ENCODE data around the gene PSEN1. TPM values are rescaled to one million over a fixed set of nuclear protein-coding genes. Genes with fewer than 3 reads are reported as not detected.

PSEN1 gene
- total and polyA plus RNA-seq, 9 donors = 27.4 to 36.1 (median 31.0) TPM

- H3K9me3 ChIP-seq (replicated peaks; ENCODE audit: control insufficient read depth, low read depth, low read length) = no peaks in the 10 kb centered on the region
- no peak overlapping the region for H3K27ac ChIP-seq (ENCODE audit: low read length)
- 51% methylated on average over 11 of the region's 11 CpGs for WGBS (ENCODE audit: insufficient coverage)
- H3K4me1 ChIP-seq (ENCODE audit: control insufficient read depth, insufficient read depth, low read length) = peaks cover 41% of the 10 kb centered on the region
- H3K36me3 ChIP-seq (ENCODE audit: control insufficient read depth, insufficient read depth, low read length) = no peaks in the 10 kb centered on the region
- H3K27me3 ChIP-seq (ENCODE audit: control insufficient read depth, insufficient read depth, low read length) = peaks cover 77% of the 10 kb centered on the region
- no peak overlapping the region for H3K4me3 ChIP-seq (ENCODE audit: low read length)
- no peak for DNase-seq
Observed at GRCh38 chr14:73236157-73236556, 99.8 kb downstream of the PSEN1 start.

- peaks cover 83% of the 10 kb centered on the region for H3K27me3 ChIP-seq (ENCODE audit: control insufficient read depth, insufficient read depth, low read length)
- no peak for DNase-seq
- WGBS (ENCODE audit: insufficient coverage) = 29% methylated on average over 7 of the region's 7 CpGs
- H3K4me3 ChIP-seq (ENCODE audit: low read length) = no peak overlapping the region
- no peak overlapping the region for H3K27ac ChIP-seq (ENCODE audit: low read length)
- no peaks in the 10 kb centered on the region for H3K36me3 ChIP-seq (ENCODE audit: control insufficient read depth, insufficient read depth, low read length)
- peaks cover 41% of the 10 kb centered on the region for H3K4me1 ChIP-seq (ENCODE audit: control insufficient read depth, insufficient read depth, low read length)
- no peaks in the 10 kb centered on the region for H3K9me3 ChIP-seq (replicated peaks; ENCODE audit: control insufficient read depth, low read depth, low read length)
Observed at GRCh38 chr14:73236752-73237218, 100.5 kb downstream of the PSEN1 start.

DNA sequence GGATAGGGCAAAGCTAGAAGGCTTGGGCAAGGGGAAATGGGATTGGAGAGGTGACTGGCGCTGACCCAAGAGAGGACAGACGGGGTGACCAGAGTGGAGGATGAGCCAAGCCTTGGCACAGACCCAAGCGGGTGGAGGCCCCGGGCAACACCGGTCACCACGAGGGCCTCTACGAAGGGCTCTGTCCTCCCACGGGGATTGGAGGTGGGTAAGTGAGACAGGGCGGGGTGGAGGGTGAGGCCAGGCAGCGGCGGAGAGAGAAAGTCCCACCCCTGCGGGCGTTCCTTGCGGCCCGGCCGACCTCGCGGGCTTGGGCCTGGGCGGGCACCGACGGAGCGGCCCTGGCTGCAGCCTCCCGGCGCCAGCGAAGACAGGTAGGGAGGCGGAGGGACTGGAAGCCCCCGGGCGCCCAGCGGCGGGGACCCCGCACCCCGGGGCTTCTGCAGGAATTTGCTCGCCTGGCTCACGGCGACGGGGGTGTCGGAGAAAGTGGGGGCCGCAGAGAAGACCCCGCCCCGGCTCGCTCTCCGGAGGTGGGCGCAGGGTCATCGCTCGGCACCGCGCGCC is 101.0 kb downstream of the PSEN1 start, which contains the start of gene PAPLN:
Gene PAPLN (plus strand): TSS at position 288 of the 567 bp plus-strand sequence. CDS start 2,273 bp downstream, outside the sequence.
- DNase-seq = no peak
- H3K9me3 ChIP-seq (replicated peaks; ENCODE audit: control insufficient read depth, low read depth, low read length) = no peaks in the 10 kb centered on the region
- H3K4me3 ChIP-seq (ENCODE audit: low read length) = peak within 1 kb of the TSS; percentile 32

GRCh38 chr14:73237786-73238423 is 101.6 kb downstream of the PSEN1 start:
- DNase-seq = no peak
- Histone ChIP-seq H3K27me3 (ENCODE audit: control insufficient read depth, insufficient read depth, low read length) (peaks cover 84% of the 10 kb centered on the region), H3K27ac (ENCODE audit: low read length) (no peak overlapping the region), H3K4me1 (ENCODE audit: control insufficient read depth, insufficient read depth, low read length) (peaks cover 32% of the 10 kb centered on the region), H3K9me3 (replicated peaks; ENCODE audit: control insufficient read depth, low read depth, low read length) (no peaks in the 10 kb centered on the region), H3K4me3 (ENCODE audit: low read length) (peak overlapping the region; percentile 32), H3K36me3 (ENCODE audit: control insufficient read depth, insufficient read depth, low read length) (no peaks in the 10 kb centered on the region)
- 2% methylated on average over 60 of the region's 73 CpGs for WGBS (ENCODE audit: insufficient coverage)

More for the DNA sequence above, 101.0 kb downstream of the PSEN1 start, which contains the start of gene PAPLN:
- WGBS (ENCODE audit: insufficient coverage) = 2% methylated on average over 46 of the region's 48 CpGs
- Histone ChIP-seq H3K27me3 (ENCODE audit: control insufficient read depth, insufficient read depth, low read length) (peaks cover 84% of the 10 kb centered on the region), H3K4me1 (ENCODE audit: control insufficient read depth, insufficient read depth, low read length) (peaks cover 36% of the 10 kb centered on the region), H3K27ac (ENCODE audit: low read length) (no peak within 1 kb of the TSS), H3K36me3 (ENCODE audit: control insufficient read depth, insufficient read depth, low read length) (no peaks in the 10 kb centered on the region)

GRCh38 chr14:73238424-73238852 is 102.1 kb downstream of the PSEN1 start:
- H3K4me3 ChIP-seq (ENCODE audit: low read length) = peak overlapping the region; percentile 13
- peaks cover 82% of the 10 kb centered on the region for H3K27me3 ChIP-seq (ENCODE audit: control insufficient read depth, insufficient read depth, low read length)
- no peak overlapping the region for H3K27ac ChIP-seq (ENCODE audit: low read length)
- WGBS (ENCODE audit: insufficient coverage) = 40% methylated on average over 2 of the region's 10 CpGs
- no peaks in the 10 kb centered on the region for H3K36me3 ChIP-seq (ENCODE audit: control insufficient read depth, insufficient read depth, low read length)
- H3K4me1 ChIP-seq (ENCODE audit: control insufficient read depth, insufficient read depth, low read length) = peaks cover 32% of the 10 kb centered on the region
- no peak for DNase-seq
- no peaks in the 10 kb centered on the region for H3K9me3 ChIP-seq (replicated peaks; ENCODE audit: control insufficient read depth, low read depth, low read length)

GRCh38 chr14:73238941-73239340 is 102.6 kb downstream of the PSEN1 start:
- no peak for DNase-seq
- WGBS (ENCODE audit: insufficient coverage) = 83% methylated on average over 10 of the region's 11 CpGs
- H3K4me1 ChIP-seq (ENCODE audit: control insufficient read depth, insufficient read depth, low read length) = peaks cover 32% of the 10 kb centered on the region
- H3K9me3 ChIP-seq (replicated peaks; ENCODE audit: control insufficient read depth, low read depth, low read length) = peaks cover 2% of the 10 kb centered on the region
- no peaks in the 10 kb centered on the region for H3K36me3 ChIP-seq (ENCODE audit: control insufficient read depth, insufficient read depth, low read length)
- no peak overlapping the region for H3K27ac ChIP-seq (ENCODE audit: low read length)
- no peak overlapping the region for H3K4me3 ChIP-seq (ENCODE audit: low read length)
- H3K27me3 ChIP-seq (ENCODE audit: control insufficient read depth, insufficient read depth, low read length) = peaks cover 82% of the 10 kb centered on the region

GRCh38 chr14:73239393-73240241 is 103.3 kb downstream of the PSEN1 start:
- Histone ChIP-seq H3K4me1 (ENCODE audit: control insufficient read depth, insufficient read depth, low read length) (peaks cover 32% of the 10 kb centered on the region), H3K27ac (ENCODE audit: low read length) (no peak overlapping the region), H3K4me3 (ENCODE audit: low read length) (peak overlapping the region; percentile 8), H3K27me3 (ENCODE audit: control insufficient read depth, insufficient read depth, low read length) (peaks cover 81% of the 10 kb centered on the region), H3K9me3 (replicated peaks; ENCODE audit: control insufficient read depth, low read depth, low read length) (peaks cover 2% of the 10 kb centered on the region), H3K36me3 (ENCODE audit: control insufficient read depth, insufficient read depth, low read length) (no peaks in the 10 kb centered on the region)
- WGBS (ENCODE audit: insufficient coverage) = 5% methylated on average over 42 of the region's 48 CpGs
- DNase-seq = peak; percentile 64

GRCh38 chr14:73240816-73241480 is 104.6 kb downstream of the PSEN1 start:
- Histone ChIP-seq H3K27me3 (ENCODE audit: control insufficient read depth, insufficient read depth, low read length) (peaks cover 81% of the 10 kb centered on the region), H3K4me3 (ENCODE audit: low read length) (no peak overlapping the region), H3K27ac (ENCODE audit: low read length) (no peak overlapping the region), H3K9me3 (replicated peaks; ENCODE audit: control insufficient read depth, low read depth, low read length) (peaks cover 2% of the 10 kb centered on the region), H3K4me1 (ENCODE audit: control insufficient read depth, insufficient read depth, low read length) (peaks cover 34% of the 10 kb centered on the region), H3K36me3 (ENCODE audit: control insufficient read depth, insufficient read depth, low read length) (no peaks in the 10 kb centered on the region)
- DNase-seq = peak; percentile 37
- WGBS (ENCODE audit: insufficient coverage) = 72% methylated on average over 10 of the region's 10 CpGs

GRCh38 chr14:73241481-73242165 is 105.3 kb downstream of the PSEN1 start:
- H3K27me3 ChIP-seq (ENCODE audit: control insufficient read depth, insufficient read depth, low read length) = peaks cover 81% of the 10 kb centered on the region

More at GRCh38 chr14:73241481-73242165, 105.3 kb downstream of the PSEN1 start:
- peaks cover 2% of the 10 kb centered on the region for H3K9me3 ChIP-seq (replicated peaks; ENCODE audit: control insufficient read depth, low read depth, low read length)
- H3K27ac ChIP-seq (ENCODE audit: low read length) = no peak overlapping the region
- H3K36me3 ChIP-seq (ENCODE audit: control insufficient read depth, insufficient read depth, low read length) = no peaks in the 10 kb centered on the region
- no peak overlapping the region for H3K4me3 ChIP-seq (ENCODE audit: low read length)
- H3K4me1 ChIP-seq (ENCODE audit: control insufficient read depth, insufficient read depth, low read length) = peaks cover 31% of the 10 kb centered on the region
- 80% methylated on average over 17 of the region's 19 CpGs for WGBS (ENCODE audit: insufficient coverage)
- no peak for DNase-seq
